ENCODE data around the gene TIMP3.

GRCh38 chr22:32808038-32808445 is 6.5 kb downstream of the TIMP3 start:
- no peak for TF ChIP-seq CTCF (IDR thresholded peaks at IDR 0.05)
- no peak for TF ChIP-seq POLR2A (IDR thresholded peaks at IDR 0.05)

Data from lower leg skin (tissue), 3 donors.